HG03135 (cell line): ENCODE data around the gene MTURN.

Experiments
- ATAC-seq: cut with Tn5 transposase; IDR thresholded peaks from one replicate; pipeline ENCODE4 v1.9.1; 2021; ENCODE audit warnings: mild to moderate bottlenecking, moderate library complexity; ENCODE audit not compliant: unreplicated experiment

MTURN gene

DNA sequence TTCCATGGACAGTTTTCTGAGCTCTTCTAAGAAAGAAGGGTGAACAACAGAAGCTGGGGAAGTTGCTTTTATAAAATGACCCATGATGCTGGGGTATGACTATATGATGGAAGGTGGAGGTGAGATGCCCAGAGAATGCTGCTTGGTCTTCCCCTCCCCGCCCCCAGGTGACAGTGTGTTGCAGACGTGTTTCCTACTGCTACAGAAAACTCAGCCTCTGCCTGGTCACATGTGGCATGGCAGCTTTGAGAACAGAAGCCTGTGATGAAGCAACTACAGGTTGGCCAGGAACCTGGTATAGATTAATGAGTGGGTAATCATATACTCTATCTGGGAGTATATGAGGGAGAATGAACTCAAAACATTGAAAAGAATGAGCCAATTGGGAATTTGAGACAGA is 67.1 kb downstream of the MTURN start:
- no peak for ATAC-seq

DNA sequence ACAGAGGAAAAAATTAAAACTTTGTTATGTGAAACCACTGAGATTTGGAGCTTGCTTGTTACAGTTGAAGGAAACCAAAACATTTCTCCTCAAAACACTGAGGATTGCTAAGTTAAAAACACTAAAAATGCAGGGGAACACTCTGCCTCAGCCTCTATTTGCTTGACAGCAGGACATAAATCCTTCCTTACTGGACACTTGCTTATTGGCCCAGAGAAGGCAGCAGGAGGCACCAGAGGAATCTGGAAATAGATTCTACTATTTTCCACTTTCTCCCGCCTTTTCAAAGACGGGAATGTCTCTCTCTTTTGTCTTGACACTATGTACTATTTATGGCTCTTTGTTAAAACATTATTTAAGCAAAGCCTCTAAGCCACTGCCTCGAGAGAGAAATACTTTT is 67.9 kb downstream of the MTURN start:
- ATAC-seq, result no peak

DNA sequence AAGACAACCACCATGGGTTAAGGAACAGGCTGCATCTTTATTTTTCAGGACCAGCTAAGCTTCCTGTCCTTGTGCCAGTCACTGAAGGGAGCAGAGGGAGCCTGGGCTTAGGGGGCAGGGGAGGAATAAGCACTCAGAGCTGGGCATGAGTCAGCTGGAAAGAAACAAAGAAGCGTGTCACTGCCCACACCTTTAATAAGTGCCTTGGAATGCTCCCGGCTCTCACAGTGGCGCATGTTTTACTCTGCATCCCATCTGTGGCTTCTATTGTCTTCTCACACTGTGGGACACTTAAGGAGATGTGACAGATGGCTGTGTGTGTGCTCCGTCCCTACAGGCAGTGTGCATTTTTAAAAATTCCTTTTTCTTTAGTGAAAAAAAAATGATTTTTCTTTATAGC is 71.7 kb downstream of the MTURN start:
- ATAC-seq, result no peak

DNA sequence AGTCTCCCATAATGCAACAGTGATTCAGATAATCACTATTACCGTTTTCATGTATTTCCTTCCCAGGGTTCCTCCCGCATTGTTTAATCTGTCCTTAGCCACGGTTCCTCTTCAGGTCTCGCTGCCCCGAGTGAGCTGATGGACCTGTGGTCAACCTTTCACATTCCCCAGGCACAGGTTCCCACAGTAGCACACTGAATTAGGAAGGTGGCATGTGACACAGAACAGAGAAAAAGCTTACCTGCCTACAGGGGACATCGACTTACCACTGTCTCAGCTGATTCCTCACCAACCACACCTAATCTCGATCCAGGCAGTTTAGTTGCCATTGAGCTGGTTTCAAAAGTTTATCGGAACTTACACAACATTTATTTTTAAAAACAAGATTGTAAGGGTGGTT is 72.2 kb downstream of the MTURN start:
- no peak for ATAC-seq

DNA sequence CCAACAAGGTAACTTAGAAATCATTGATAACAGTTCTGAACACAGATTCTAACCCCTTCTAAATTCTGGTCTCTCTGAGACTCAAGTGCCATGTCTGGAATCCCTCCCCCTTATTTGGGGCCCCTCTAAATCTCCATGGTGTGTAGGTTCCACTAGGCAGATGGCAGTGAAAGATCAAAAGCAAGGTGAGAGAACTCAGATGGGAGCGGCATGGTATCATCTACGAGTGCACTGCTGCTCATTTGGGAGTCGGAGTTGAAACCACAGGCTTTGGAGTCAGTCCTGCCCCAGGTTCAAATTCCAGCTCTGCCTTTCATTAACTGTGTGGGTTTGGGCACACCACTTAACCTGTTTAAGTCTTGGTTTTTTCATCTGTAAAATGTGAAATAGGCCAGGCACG is 72.6 kb downstream of the MTURN start:
- no peak for ATAC-seq

DNA sequence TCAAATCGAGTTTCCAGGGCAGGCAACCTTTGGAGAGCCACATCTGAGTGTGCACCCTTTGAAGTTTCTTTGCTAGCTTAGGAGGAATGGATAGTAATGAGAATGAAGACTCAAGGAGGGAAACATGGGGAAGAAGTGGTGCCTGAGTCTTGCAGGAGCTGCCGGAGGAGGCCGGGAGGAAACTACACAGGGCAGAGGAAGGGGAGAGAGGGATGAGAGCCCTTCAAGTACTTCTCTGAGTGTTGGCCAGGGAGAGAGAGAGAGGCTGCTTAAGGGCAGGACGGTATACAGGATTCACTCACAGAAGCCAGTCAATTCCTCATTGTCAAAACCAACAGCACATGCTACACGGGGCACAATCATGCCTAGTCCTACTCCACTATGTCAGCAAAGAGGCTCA is 75.2 kb downstream of the MTURN start:
- no peak for ATAC-seq
